Upper lobe of left lung (tissue), 4 donors: ENCODE results near the gene PDE1C.

Experiments
- POLR2A ChIP-seq, 4 donors: fragments of 450-650 bp; IDR thresholded peaks; one replicate each; pipeline ENCODE4 v1.5.1; 2016 to 2017; ENCODE audit warnings: antibody characterized with exemption in 4 of 4, mild to moderate bottlenecking in 2 of 4
- POLR2AphosphoS5 ChIP-seq, 2 donors: sonication (generic); formaldehyde crosslinking; IDR thresholded peaks; one replicate each; pipeline ENCODE4 v1.5.1; 2017; ENCODE audit warnings: antibody characterized with exemption in 2 of 2
- TF ChIP-seq, protein P1 (sequence below), 6 experiments: fragments of 450-650 bp in 4 of 6; fragments of 200-600 bp in 2 of 6; sonication (generic) in 2 of 6; IDR thresholded peaks; one replicate each; pipeline ENCODE4 v1.5.1; 2016 to 2019; ENCODE audit warnings: antibody characterized with exemption in 6 of 6

- TF ChIP-seq POLR2A (IDR thresholded peaks at IDR 0.05), result no peak
- TF ChIP-seq, protein P1, sequence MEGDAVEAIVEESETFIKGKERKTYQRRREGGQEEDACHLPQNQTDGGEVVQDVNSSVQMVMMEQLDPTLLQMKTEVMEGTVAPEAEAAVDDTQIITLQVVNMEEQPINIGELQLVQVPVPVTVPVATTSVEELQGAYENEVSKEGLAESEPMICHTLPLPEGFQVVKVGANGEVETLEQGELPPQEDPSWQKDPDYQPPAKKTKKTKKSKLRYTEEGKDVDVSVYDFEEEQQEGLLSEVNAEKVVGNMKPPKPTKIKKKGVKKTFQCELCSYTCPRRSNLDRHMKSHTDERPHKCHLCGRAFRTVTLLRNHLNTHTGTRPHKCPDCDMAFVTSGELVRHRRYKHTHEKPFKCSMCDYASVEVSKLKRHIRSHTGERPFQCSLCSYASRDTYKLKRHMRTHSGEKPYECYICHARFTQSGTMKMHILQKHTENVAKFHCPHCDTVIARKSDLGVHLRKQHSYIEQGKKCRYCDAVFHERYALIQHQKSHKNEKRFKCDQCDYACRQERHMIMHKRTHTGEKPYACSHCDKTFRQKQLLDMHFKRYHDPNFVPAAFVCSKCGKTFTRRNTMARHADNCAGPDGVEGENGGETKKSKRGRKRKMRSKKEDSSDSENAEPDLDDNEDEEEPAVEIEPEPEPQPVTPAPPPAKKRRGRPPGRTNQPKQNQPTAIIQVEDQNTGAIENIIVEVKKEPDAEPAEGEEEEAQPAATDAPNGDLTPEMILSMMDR (IDR thresholded peaks at IDR 0.05), result peak; percentile 60 to 73 (median 68)
- no peak for TF ChIP-seq POLR2AphosphoS5 (IDR thresholded peaks at IDR 0.05)
Observed at GRCh38 chr7:31782411-31782991, 287.7 kb downstream of the PDE1C start.
